Thyroid gland (tissue), 4 donors: Measurements from ENCODE around the gene SETBP1.

Source experiments
- POLR2A ChIP-seq, 2 donors: fragments of 450-650 bp; IDR thresholded peaks; one replicate each; pipeline ENCODE4 v1.6.1; 2017; ENCODE audit warnings: antibody characterized with exemption in 2 of 2, mild to moderate bottlenecking in 2 of 2, moderate library complexity in 1 of 2
- TF ChIP-seq, protein P1 (sequence below), 6 experiments: fragments of 200-600 bp in 3 of 6; fragments of 450-650 bp in 3 of 6; sonication (generic) in 3 of 6; IDR thresholded peaks; one replicate each; pipeline ENCODE4 v1.5.1; 2016 to 2019; ENCODE audit warnings: antibody characterized with exemption in 6 of 6, mild to moderate bottlenecking in 2 of 6, inconsistent platforms in 1 of 6, moderate library complexity in 1 of 6

DNA sequence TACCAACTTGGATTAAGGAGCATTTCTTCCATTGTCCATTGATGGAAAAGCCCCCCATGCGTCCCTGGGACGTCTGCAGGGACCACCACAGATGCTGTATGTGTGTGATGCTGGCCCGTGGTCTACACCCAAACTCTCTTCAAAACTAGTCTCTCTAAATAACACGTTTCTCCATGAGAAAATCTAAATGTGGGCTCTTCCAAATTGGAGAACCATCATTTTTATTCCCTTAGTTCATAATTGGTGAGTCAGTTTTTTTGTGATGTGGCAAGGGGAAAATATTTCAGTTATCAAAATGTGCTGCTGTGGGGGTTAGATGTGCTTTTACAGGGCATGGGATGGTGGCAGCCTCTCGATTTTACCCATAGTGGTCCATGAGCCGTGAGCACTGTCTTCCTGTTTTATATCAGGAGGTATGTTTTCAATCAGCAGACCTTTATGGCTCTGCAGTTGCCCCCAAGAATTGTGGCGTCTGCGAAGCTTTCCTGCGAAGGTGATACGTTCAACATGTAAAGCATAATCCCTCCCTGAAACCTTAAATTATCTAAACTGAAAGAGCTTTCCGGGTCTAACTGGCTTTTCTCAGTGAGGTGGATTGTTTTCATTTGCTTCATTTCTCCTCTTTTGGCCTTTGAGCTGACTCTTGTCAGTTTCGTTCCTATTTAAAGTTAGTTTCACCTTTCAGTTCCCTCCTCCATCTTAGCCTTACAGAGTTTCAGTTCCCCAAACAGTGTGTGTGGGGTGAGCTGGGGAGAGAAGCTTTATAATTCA is 78.4 kb downstream of the SETBP1 start:
- TF ChIP-seq POLR2A (IDR thresholded peaks at IDR 0.05) = no peak
- TF ChIP-seq, protein P1, sequence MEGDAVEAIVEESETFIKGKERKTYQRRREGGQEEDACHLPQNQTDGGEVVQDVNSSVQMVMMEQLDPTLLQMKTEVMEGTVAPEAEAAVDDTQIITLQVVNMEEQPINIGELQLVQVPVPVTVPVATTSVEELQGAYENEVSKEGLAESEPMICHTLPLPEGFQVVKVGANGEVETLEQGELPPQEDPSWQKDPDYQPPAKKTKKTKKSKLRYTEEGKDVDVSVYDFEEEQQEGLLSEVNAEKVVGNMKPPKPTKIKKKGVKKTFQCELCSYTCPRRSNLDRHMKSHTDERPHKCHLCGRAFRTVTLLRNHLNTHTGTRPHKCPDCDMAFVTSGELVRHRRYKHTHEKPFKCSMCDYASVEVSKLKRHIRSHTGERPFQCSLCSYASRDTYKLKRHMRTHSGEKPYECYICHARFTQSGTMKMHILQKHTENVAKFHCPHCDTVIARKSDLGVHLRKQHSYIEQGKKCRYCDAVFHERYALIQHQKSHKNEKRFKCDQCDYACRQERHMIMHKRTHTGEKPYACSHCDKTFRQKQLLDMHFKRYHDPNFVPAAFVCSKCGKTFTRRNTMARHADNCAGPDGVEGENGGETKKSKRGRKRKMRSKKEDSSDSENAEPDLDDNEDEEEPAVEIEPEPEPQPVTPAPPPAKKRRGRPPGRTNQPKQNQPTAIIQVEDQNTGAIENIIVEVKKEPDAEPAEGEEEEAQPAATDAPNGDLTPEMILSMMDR (IDR thresholded peaks at IDR 0.05) = no peak
